GM19324 (cell line): ENCODE data around the gene GRIA4.
"Not testable (repeated sequence)": the region's sequence is repeated elsewhere in the genome, so short reads cannot be mapped to it uniquely, and the experiment has no call there.

Experiments used
- ATAC-seq: cut with Tn5 transposase; IDR thresholded peaks from one replicate; pipeline ENCODE4 v1.9.1; 2021; ENCODE audit warnings: mild to moderate bottlenecking, moderate library complexity; ENCODE audit not compliant: unreplicated experiment, low FRiP score

Gene GRIA4

DNA sequence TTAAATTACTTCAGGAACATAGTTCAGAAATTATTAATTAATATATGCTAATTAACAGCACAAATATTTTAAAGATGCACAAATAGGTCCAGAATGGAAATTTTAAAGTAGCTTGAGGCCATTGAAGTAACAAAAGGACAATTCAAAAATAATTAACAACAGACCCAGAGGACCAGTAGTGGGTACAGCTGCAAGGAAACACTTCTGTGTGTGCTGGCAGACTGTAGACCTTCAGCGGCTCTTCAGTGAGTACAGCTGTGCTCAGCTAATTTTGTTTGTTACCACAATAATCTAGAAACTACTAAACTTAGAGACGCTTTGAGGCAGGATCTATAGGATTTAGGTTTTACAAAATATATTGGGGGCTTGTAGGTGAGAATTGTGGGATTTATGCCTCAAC, 103.8 kb downstream of the GRIA4 start:
- no peak for ATAC-seq

DNA sequence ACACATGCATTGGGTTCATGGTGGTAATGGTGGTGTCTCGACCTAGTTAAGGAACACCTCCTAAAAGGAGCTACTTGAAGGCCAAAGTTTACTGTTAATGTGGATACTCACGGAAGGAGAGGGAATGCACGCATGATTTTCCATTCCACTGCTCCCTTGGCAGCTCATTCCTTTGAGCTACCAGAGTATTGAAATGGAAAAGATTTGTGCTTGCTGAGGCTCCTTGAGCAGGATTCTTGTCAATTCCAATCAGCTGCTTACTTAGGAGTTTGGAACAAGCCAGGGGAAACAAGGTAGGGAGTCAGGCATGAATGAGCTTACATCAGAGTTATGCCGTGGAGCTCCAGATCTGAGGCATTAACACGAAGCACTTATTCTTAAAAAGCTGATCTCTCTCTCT, 108.8 kb downstream of the GRIA4 start:
- ATAC-seq: no peak

DNA sequence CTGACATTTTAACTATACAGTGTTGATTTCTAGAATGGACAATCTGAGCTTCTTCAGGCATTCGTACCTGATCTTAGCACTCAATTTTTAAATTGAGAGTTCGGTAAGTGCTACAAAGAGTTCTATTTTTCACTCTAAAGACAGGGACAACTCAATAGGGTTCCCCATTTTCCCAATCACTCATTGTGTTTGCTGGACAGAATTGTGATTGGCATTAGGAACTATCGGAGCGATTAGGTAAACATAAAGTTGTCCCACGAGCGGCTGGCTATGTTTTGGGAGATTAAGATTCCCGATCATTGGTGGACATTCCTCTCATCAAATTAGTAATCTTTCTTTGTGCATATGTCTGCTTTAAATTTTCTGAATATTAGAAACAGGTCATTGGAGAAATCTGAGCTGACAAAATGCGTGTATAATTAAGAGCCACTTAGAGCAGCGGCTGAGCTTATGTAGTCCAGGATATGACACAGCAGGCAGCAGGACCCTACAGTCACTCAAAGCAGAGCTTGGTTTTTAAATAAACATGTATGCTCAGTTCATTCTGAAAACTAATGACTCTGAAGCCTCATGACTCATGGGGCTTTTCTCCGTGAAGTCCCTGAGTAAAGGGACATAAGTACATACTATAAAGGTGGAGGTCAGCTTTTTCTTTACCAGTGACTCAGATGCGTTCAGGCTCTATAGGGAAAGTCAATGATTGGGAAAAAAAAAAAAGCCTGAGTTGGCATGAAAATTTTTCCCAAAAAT, 109.4 kb downstream of the GRIA4 start:
- ATAC-seq: peak; percentile 83

DNA sequence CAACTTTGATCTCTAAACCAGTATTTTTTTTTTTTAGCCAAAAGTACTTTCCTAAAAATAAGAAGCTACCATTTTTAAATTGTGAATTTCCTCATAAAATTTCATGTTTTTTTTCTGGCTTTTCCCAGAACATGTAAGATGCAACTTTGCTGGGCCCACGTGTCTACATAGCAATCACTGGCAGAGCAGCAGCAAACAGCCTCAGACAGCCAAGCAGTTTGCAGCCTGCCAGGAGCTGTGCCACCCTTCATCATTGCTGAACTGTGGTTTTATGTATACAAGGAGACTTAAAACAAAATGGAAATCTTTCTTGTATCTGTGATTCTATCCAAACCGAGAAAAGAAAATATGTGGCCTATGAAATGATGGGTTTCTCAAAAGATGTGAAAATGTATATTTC, 110.2 kb downstream of the GRIA4 start:
- no peak for ATAC-seq

DNA sequence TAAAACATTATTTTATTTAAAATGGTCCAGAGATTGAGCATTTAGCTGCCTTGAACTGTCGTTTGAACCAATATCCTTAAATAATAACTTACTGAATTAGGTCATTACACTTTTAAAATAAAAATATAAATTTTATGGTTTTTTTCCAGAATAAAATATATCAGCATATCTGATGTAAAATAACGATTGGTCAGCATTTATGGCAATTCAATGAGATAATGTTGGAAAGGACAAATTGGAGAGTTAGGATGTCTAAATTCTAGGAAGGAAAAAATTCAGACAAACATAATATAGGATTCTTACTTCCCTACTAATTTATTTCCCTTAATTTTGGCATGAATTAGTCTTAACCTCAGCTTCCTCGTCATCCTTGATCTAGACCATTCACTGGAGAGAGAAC, 113.4 kb downstream of the GRIA4 start:
- ATAC-seq: no peak

DNA sequence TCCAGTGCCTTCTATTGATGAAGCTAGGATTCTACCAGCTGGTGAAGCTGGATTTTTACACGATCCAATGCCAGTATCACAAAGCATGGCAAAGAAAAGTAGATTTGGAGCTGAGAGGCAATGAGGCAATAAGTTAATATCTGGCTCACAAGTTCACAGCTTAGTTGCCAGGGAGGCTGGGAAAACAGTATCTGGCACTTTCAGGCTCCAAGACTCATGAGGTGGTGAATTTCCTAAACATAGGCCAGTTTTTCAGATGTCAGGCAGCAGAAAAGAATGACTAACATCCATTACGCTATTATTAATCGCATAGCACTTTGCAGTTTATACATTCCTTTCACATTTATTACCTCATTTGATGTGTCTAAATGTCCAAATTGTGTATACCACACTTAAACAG, 122.7 kb downstream of the GRIA4 start:
- no peak for ATAC-seq

DNA sequence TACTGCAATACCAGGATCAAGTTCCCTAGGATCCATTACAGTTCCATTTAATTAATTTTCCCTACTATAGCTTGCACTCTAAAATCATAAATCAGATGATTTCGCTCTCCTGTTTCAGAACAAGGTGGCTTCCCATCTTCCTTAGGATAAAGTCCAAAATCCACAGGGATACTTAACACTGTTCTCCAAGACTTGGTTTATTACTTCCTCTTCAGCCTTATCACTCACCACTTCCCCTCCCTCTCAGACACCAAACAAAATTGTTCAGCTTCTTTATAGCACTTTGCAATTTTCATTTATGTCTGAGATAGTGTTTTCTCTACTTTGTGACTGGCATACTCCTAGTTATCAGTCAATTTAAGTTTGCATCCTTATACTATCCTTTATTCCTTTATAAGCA, 124.6 kb downstream of the GRIA4 start:
- no peak for ATAC-seq

DNA sequence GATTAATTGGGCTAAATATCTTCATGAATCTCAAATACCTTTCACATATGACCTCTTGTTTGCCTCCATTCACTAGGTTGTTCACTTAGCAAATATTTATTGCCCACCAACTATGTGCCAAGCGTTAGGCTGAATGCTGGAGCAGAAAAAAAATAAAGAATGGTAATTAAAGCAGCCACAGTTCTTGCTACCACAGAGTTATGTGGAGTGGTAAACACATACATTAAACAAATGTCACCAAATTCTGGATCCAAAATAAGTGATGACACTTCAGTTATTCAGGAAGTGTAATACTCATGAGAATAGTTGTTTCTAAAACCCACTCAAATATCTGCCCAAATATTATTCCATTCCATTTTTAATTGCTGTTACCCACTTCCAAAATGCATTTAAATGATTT, 128.4 kb downstream of the GRIA4 start:
- ATAC-seq: no peak

DNA sequence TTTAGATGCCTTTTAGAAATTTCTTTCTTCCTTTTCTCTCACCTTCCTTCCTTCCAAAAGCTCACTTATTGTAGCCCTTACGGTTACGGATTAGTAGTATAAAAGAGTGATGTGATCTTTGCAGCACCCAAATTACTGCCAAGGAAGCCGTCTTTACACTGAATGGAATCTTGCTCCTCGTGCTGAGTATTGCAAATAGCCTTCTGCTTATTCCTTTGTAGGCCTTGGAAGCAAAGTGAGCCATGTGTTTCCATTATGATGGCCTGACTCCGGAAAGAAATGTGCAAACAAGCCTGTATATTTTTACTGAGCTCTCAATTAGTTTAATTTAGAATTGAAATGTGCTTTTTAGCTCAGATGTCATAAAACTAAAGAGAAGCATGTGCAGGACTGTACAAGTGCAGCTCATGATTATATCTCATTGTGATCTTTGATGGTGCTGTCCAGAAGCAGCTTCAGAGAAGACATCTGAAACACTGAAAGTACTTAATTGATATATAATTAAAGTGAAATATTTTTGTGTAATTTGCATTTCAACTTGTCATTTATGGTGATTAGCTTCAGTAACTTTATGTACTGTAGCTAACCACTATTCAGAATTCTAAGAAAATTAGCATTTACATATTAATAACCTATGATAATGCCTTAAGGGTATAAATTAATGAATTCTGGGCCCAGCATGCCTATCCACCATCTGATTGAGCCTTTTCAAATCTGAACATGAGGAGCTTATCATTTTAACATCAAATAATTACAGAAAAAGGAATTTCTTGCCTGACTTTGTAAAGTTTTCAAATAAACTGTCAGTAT, 129.3 kb downstream of the GRIA4 start:
- no peak for ATAC-seq

DNA sequence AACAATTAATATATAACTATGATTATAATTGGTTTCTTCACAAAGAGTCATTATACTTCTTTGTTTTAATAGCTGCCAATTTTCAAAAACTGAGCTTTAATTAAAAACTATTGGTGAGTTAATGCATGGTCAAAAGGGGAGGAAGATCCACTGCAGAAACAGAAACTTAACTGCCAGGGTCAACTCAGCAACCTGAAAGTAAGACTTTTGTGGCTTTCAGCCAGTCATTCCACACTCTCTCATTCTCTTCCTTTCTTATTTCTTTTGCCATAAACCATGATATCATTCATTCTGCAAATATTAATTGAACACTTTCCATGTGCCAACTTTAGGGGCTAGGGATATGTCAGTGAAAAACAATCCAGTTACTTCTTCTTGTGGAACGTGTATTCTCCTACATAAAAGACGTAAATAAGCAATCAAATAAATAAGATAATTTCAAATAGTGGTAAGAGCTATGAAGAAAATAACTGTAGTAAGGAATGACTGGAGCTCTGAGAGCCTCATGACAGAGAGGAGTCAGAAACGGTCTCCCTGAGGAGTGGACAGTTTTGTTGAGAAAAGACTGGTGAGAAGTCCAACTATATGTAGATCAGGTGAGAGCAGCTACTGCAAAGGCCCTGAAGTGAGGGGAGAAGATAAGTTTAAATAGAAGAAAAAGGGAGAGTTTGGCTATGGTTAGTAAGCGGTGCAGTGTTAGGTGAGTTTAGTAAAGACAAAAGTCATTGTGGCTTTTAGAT, 130.5 kb downstream of the GRIA4 start:
- peak; percentile 85 for ATAC-seq

DNA sequence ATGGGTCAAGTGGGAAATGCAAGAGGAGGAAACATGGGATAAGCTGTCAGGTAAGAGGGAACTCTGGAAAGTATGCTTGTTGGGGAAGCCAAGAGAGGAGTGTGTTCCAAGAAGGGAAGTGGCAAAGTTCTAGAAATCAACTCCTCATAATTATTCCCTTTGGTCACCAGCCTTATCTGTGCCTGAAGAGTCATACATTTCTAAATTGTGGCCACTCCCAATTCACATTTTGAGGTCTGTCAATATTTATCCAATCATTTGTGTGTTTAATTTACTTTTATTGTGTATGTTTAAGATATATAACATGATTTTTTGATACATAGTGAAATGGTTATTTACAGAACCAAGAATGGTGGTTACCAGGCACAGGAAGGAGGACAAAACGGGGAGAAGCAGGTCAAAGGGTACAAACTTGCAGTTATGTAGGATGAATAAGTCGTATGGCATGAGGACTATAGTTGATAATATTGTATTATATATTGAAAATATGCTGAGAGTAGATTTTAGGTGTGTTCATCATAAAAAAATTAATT, 131.7 kb downstream of the GRIA4 start:
- no peak for ATAC-seq

DNA sequence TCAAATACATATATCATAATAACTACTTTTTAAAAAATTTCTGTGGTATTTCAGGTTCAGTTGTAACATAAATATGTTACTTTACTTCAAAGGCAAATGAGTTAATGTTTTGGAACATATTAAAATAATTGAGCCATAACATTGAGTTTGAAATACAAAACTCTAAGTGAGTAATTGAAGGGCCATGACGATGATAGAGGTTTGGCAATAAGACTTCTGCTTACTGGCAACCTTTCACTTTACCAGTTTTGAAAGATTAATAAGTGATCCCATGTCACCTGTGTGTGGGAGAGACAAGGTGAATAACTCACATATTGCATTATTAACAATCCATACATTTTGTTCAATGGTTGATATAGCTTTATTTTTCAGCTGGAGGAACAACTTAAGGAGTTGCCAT, 144.4 kb downstream of the GRIA4 start:
- no peak for ATAC-seq

DNA sequence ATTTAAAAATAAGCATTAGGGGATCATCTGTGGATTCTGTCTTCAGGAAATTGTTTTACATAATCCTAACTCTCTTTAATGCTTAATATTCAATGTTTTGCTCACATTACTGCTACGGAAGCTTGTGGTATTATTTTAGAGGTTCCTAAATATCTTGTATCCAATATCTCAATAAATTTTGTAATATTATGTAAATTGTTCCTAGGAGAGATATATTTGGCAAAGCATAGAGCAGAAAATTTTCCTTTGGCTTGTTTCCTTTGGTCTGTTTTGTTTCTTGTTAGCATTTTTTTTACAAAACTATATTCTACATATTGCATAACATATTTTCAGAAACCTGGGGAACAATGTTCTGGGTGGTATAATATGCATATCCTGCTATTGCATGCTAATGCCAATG, 144.8 kb downstream of the GRIA4 start:
- ATAC-seq: no peak

DNA sequence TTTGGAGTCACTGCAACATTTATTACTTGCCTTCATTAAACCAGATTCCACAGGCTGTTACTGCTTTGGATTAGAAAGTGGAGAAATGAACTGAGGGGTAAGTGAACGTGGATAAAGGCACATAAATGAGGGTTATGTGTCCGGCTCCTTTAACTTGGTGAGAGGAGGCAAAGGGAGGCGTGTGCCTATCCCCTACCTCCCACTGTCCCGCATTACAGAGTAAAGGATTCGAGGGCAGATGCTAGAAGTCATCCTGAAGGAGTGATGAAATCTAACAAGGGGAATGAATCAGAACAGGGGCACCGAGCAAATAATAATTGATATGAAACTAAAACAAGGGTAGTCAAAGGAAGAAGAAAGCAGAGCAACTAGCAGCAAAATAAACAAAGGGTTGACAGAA, 147.2 kb downstream of the GRIA4 start:
- ATAC-seq: no peak

DNA sequence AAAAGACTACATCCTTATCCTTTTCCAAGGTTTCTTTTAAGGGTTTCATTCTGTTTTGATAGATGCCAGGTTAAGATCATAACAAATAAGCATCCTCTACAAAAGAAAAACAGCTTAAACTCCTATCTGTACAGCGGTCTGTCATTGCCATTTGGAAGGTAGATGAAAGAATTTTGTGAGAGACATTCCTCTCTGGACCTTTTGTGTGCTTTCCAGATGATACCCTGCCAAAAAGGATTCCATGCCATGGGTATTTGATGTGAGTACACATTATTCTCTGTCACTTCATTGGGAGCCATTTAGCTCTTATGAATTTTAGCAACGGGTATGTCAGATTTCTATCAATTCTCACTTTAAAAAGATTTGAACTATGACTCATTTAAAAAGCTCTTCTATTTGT, 153.7 kb downstream of the GRIA4 start:
- ATAC-seq: no peak

DNA sequence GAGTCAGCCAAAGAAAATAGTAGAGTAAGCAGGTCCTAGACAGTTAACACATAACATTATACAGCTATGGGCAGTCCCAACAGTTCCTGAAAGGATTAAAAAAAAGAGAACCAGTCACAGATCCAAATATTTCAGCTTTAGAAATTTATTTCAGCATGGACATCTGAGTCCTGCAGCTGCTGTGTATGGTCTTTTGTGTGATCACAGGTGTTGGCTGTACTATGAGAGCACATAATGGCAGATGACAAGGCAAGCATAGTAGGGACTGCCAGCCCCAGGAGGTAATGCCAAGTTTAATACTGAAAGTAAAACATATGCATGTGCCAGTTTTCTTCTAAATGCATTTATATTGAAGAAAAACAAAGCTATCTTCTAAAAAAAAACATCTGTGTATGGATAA, 158.1 kb downstream of the GRIA4 start:
- no peak for ATAC-seq

DNA sequence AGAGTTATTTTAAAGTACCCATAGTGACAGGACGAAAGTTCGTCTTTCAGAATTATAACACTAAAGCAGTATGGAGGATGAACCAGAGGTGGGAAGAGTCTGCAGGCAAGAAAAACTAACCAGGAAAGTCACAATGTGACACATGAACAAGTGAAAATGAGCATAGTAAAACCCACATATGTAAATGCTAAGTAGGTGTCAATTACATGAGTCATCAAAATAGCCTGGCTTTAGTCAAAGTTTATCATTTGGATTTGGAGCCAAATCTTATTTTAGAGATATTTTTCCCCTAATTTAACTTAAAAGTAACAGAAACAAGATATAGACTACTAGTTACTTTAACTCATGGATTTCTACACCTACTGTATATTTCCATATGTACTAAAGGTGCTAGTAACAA, 159.8 kb downstream of the GRIA4 start:
- ATAC-seq: no peak

DNA sequence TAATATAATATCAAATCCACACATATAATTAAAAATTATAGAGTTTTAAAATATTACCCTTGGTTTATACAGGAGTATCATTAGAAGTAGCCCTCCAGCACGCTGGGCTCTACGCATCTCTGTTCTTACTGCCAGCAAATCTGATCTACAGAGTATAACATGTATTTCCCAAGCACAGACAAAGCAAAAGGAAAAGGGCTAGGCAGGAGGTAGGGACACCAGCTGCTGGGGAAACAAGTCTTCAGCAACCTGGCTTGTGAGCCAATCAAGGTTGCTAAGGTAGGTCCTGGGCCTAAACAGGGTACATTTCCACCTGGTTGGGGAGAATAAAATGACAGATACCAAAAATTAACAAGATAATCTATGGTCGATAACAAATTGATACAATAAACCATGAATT, 163.6 kb downstream of the GRIA4 start:
- ATAC-seq: not testable (repeated sequence)

DNA sequence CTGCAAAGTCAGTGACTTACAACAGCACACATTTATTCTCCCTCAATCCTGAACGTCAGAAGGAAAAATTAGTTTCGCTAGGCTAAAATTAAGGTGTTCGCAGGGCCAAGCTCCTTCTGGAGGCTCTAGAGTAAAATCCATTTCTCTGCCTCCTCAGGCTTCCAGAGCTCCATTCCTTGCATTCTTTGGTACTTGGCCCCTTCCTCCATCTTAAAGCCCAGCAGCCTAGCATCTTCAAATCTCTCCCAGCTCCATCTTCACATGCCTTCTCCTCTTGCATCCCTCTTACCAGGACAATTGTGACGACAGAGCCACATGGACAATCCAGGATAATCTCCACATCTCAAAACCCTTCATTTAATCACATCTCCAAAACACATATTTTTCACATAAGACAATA, 165.0 kb downstream of the GRIA4 start:
- ATAC-seq: no peak

DNA sequence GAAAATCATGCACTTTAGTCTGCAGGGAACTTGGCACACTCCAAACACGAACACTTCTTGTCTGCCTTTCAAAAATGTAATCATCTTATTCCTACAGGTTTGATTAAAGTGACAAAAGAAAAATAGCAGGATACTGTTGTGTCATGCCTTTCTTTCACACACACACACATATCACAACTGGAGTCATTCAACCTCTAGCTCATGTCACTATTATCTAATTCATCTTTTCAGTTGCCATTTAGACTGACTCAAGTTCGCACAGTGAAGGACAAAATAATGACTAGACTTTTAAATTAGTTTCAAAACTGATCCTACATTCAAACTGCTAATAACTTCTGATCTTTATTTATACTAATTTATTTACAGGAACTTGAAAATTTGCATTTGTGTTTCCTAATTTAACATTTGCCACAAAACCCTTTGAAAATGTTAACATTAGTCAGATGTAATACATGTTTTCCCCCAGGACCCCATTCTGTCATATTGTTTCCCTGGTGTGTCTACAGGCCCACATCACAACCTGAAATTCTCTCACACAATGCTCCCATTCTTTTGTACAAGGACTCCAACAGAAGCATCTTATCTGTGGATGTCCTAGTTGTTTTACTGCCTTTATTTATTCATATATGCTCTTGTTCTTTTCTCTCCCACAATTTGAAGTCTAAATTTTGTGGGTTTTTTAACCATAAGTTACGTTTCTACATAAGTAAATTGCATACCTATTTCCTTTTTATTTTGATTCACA, 171.1 kb downstream of the GRIA4 start:
- ATAC-seq: no peak
